GM18507 (cell line): ENCODE results near the gene SEPTIN10.

Source experiments
- DNase-seq: peaks from one replicate; pipeline ENCODE4 v3.0.0; 2011; ENCODE audit warnings: low read depth; ENCODE audit not compliant: insufficient read length; ENCODE audit errors: extremely low spot score
- FAIRE-seq: peaks from 2 replicates; lab custom pipeline; 2011; peaks lifted over from hg19 to GRCh38; lab: Jason Lieb, UNC

SEPTIN10 gene

DNA sequence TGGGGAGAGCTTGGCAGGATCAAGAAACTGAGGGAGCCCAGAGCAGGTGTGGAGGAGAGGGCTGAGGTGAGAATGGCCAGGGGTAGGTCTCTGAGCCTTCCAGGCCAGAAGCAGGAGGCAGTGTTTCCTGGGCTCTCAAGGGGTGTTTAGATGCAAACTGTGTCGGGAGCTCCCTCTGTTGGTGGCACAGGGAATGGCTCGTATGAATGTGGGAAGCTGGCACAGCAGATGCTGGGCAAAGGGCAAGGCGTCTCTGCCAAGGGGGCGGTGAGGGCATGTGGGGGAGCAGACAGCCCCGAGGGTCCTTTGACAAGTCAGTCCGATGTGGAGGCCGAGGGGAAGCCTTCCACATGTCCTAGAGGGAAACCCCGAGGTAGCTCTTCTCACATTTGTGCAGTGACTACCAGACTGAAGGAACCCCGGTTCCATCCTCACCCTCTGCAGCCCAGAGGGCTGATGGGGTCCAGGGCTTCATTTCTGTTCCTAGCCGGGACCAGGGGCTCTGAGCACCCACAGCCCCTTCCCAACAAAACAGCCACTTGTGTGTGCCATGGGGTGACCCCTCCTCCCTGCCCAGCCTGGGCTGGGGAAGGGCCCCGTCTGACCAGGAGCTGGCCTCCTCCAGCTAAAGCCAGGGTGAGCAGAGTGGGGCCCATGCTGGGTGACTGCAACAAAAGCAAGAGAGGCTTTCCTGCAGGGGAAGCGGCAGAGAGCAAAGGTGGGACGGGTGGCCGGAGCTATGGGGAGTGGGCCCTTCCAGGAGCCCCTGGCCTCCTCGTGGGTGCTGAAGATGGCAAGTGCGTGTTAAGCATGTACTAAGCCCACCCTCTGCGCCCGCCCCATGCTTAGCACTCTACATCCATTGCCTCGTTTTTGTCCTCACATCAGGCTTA is 103.4 kb downstream of the SEPTIN10 start:
- FAIRE-seq: peak; percentile 85
- DNase-seq: peak; percentile 60

DNA sequence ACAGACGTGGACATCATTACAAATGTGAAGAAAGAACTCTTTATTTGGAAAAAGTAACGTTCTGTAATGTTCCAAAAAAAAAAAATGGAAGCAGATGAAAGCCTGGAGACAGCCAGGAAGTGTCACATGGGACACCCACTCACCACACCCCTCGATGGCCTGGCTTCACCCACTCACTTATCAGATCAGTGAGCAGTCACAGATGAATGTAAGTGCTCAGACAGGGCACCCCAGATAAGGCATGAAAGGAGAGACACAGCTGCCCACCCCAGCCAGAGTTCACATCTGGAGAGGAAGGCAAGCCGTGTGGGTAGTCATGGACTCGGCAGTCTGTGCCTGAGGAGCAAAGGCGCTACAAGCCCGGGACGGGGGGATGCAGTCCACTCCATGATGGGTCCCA is 105.2 kb downstream of the SEPTIN10 start:
- DNase-seq (no peak), FAIRE-seq (no peak)

DNA sequence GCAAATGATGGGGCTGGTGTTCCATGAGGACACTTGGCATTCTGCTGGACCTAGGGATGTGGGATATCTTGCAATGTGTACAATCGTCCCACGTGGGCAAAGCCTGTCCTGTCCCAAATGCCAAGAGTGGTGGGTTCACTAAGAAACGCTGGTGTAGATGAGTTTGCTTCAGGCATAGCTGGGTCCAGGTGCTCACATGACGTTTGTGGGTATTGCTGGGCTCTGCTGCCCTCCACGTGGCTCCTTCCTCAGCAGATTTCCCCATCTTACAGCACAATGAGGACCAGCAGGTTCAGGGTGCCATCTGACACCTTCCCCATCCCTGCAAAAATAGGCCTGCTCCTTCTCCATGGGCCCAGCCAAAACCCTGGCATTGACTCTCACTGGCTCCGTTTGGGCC is 105.9 kb downstream of the SEPTIN10 start:
- FAIRE-seq (no peak), DNase-seq (no peak)

DNA sequence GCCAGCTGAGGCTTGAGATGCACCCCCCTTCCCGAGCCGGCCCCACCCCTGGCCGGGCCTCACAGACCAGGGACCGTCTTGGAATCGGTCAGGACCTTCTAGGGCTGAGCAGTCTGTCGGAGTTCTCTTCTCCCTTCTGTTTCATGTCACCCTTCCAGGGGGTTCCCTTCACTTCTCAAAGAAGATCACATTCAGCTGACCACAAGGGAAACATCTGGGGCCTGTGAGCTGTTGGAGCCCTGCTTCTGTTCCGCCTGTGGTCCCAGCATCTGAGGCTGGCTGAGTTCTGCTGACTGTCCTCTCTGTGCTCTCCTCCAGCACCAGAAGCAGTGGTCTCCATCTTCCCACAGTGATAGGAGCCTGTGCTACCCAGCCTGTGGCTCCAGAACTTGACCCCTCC is 106.5 kb downstream of the SEPTIN10 start:
- DNase-seq (no peak), FAIRE-seq (peak; percentile 52)

DNA sequence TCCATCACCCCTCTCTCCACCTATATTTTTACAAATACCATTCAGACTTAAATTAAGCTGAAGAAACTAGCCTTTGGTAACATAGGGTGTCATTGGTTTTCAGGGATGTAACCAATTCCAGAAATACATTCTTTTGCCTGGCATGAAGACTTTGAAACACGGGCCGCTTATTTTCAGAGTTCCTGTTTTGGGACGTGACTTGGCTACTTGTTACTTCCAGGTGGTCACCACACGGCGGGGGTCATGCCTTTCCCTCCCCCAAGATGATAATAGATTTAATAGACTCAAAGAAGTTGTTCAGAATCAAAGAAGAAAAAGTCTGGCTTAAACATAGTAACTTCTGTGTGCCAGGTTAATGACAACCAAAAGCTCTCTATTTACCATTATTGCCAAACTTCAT is 110.6 kb downstream of the SEPTIN10 start:
- FAIRE-seq: no peak
- no peak for DNase-seq

DNA sequence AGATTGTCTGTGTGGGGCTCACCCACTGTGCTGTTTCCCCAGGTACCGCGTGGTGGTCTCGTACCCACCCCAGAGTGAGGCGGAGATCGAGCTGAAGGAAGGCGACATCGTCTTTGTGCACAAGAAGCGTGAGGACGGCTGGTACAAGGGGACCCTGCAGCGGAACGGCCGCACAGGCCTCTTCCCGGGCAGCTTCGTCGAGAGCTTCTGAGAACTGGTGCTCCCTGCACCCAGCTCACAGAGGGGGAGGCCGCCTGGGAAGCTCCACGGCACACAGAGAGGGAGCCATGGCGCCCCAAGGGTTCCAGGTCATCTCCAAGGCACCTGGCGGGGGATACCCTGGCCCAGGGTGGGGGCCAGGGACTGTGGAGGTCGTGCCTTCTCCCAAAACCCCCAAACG is 112.3 kb downstream of the SEPTIN10 start:
- FAIRE-seq (no peak), DNase-seq (no peak)

DNA sequence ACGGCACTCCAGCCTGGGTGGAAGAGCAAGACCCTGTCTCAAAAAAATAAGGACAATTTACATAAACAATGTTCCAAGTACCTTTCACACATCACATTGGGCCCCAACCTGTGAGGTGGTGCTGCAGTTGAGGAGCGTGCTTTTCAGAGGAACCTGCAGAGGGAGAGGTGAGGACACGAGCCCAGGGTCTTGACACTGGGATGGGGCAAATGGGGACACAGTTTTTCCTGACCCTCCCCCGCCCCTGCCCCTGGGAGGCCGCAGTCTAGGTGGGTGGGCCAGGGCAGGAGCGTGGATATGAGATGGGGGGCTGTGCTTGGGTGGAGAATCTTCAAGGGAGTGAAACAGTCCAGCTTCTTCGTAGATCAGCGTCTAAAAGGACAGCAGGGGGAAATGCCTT is 112.9 kb downstream of the SEPTIN10 start:
- FAIRE-seq (no peak), DNase-seq (no peak)

DNA sequence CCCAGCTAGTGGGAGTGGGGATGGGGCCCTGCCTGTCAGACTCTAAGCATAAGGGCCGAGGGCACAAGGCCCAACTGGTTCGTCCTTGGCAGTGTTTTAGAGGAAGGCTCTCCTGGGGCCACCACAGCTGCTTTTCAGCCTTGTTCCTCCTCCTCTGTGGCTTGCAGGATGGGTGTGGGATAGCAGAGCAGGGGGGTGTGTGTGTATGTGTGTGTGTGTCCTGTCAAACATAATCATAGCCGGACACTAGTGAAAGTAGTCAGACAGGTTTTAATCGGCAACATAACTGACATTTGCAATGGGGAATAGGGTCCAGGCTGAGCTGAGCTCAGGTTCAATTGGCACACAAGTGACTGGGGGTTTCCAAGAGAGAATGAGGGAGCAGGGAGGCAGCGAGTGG is 114.2 kb downstream of the SEPTIN10 start:
- FAIRE-seq: no peak
- DNase-seq: no peak

DNA sequence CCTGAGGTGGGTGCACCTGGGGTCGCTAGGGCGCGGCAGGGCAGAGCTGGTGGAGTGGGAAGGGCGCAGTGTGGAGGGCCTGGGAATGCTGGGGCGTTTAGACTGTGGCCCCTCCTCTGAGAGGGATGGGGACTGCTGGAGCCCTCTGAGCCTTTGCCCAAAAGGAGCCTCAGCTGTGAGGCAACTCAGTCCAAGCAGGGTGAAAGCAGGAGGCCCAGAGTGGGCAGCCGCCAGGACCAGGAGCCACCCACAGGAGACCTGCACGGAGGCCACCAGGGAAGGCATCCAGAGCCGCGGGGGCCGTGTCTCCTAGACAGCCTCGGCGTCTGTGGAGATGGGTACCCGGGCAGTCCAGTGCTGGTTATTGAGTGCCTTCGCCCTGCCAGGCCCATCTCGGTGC is 114.9 kb downstream of the SEPTIN10 start:
- FAIRE-seq (no peak), DNase-seq (no peak)

DNA sequence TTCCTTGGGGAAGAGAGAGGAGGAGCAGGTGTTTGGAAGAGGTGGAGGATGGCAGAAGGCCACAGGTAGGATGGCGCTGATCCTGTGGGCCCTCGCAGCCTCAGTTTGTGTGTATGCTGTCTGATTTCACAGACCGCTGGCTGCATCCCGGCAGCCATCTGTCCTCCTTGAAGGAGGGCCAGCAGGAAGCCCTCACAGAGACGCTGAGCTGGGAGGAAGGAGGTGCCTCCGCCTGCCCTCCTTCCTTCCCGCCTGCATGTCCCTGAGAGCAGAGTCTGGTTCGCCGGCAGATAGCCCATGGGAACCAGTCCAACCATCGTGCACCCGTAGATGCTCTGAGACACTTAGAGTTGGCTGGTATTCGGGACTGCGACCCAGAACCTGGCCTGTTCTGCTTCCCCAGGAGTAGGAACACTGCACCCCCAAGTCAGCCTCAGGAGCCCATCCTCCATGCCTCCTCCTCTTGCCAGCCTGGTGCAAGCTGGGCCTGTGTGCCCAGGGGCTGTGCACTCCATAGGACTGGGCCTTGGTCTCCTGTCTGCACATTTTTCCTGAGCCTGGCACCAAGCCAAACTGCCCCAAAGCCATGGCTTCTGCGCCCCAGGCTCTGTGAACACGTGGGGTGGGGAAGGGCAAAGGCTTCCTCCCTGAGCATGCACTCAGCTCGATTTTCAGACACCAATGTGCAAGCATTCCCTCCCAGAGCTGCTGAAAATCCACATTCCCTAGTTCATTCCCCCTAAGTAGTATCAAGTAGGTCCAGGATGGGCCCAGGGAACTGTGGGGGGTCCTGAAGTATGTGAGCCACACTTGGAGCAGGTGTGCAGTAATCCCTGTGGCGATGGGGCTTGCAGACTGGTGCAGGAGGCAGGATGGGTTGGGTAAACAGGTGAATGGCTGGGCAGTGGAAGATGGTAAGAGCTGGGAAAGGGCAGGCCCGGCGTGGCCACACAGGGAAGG is 115.6 kb downstream of the SEPTIN10 start:
- no peak for FAIRE-seq

DNA sequence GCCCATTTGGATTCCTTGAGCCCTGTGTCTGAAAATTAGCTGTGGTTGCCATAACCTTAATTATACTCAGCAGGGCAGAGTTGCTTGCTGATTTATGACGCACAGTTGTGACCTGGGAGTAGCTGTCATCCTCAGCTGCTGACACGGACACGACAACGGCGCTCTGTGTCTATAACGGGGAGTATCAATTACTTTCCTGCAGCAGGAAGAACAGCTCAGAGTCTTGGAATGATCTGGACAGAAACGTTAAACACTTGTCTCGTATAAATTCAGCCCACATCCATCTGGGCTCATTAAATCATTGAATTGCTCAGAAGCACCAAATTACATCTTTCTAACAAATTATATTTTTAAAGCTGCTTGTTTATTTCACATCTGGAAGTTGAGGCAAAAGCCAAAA is 116.3 kb downstream of the SEPTIN10 start:
- DNase-seq: no peak
- no peak for FAIRE-seq

More for the DNA sequence above, 115.6 kb downstream of the SEPTIN10 start:
- DNase-seq: no peak

DNA sequence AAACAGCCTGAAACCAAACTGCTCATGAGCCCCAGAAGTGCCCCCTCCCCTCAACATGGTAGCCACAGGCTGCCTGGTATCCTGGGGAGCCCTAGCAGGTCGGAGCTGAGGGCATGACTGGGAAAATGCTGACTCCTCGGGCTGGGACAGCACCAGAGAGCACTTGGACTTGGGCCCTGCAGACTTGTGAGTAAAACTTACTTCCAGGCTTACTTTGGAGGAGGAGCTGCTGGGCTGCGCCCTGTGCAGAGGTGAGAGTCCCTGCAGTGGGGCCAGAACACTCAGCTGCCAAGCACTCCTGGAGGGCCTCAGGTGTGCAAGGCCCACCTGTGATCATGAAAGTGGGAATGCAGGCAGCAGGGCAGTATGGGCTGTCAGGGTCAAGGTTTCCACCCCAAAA is 119.4 kb downstream of the SEPTIN10 start:
- FAIRE-seq (no peak), DNase-seq (no peak)

DNA sequence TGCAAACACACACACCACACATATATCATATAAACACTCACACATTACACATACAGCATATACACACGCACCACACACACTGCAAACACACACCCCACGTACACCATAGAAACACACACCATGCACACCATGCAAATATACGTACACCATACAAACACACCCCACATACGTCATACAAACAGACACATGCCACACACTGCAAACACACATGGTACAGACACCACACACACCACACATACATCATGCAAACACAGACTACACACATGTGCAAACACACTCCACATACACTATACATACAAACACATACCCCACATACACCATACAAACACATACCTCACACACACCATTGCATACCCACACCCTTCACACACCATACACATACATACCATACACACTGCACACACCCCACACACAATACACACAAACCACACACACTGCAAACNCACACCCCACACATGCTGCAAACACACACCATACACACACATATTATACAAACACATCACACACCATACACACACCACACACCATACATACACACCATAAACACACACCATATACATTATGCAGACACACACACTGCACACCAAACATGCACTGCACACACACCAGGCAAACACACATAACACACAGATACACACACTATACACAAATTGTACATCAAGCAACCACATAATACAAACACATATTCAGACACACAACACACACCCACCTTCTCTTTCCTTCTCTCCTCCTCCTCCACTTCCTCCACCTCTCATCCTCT is 120.4 kb downstream of the SEPTIN10 start:
- no peak for DNase-seq
- FAIRE-seq: no peak
